Measurements from ENCODE around the gene LPAR2.

GRCh38 chr19:19613506-19613905, 14.5 kb downstream of the LPAR2 start:
- TF ChIP-seq CTCF (IDR thresholded peaks at IDR 0.05) (no peak), POLR2A (IDR thresholded peaks at IDR 0.05) (no peak)

Measured in vagina (tissue), 2 donors.